Stimulated activated CD8-positive, alpha-beta memory T cell treated with anti-CD3 and anti-CD28 coated beads, Interleukin-15, amount 100 ng/mL, for 48 hours (primary cell): ENCODE measurements around the gene RIMOC1.
A peak's percentile ranks its signal among the peaks of the same experiment; 100 is the strongest.
"Not testable (repeated sequence)": the region's sequence is repeated elsewhere in the genome, so short reads cannot be mapped to it uniquely, and the experiment has no call there.

Experiments
- DNase-seq, 2 donors: peaks; one replicate each; pipeline ENCODE4 v3.0.0-alpha.2; 2020; ENCODE audit warnings: low read depth in 2 of 2

Gene RIMOC1

DNA sequence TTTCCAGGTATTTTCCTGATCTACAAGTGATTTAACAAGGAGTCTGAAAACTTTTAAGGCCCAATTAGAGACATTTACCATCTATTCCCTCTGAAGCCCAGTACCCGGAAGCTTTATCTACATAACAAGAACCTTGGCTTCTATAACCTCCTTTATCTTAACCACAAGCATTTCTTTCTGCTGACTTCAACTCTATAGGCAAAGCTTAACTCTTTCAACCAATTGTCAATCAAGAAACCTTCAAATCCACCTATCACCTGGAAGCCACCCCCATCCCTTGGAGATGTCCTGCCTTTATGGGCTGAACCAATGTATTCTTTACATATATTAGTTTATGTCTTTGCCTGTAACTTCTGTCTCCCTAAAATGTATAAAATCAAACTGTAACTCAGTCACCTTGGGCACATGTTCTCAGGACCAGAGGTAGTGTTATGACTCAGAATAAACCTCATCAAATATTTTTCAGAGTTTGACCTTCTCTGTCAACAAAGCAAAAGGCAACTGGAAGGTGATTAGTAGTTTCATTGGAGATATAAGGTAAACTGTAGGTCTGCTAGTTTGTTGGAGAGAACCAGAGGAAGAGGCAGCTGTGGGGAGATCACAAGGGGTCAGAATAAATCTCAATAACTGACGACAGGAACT lies 13.0 kb upstream of the RIMOC1 start:
- no peak for DNase-seq

- DNase-seq: no peak
These were observed 12.1 kb upstream of the RIMOC1 start for GRCh38 chr5:41892031-41892430.

GRCh38 chr5:41893074-41893851 lies 10.9 kb upstream of the RIMOC1 start:
- DNase-seq: no peak

DNA sequence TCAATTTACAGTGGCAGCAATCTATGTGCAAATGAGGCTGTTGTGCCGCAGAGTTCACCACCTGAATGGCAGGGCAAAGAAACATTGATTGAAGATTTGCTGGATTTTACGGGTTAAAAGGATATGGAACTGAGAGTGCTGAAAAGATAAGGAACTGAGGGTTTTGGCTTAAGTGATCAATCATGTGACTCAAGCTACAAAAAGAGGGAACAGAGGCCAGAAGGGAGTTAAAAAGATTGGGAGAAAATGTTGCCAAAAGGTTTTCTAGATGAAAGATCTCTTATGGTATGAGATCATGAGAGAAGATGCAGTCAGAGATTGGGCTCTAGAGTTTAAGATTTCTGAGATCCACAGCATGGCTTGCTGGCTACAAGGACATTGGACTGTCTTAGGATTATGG lies 7.9 kb upstream of the RIMOC1 start:
- DNase-seq: no peak

- no peak for DNase-seq
These were observed 707 bp upstream of the RIMOC1 start for GRCh38 chr5:41903382-41903891.

- DNase-seq: no peak
These were observed 2.0 kb downstream of the RIMOC1 start for GRCh38 chr5:41906151-41906550.

DNA sequence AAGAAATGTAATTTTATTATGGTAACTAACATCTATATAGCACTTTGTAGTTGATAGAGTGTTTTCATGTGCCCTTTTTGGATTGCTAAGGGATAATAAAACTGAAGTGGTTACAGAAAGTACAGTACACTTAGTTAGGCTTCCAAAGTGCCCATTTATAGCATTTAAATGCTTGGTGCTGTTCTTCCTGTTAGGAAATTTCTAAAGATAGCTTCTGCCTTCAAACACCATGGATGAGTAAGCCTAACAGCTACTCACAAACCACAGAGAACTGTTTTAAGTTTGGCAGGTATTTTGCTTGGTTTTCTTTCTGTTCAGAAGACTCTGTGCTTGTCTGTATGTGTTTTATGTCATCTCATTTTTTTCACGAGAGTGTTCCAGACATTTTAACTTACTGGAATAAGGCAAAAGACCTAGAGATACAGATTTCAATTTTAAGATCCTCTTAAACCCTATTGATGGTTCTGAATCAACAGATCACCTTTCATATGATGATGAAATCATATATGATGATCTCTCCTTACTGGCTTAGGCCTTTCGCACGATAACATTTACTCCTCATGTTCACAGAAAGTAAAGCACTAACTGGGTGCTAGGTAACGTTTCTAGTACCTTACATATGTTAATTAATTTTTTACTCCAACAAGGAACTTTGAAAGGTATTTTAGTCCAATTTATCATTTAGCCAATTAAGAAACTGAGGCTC lies 4.4 kb downstream of the RIMOC1 start:
- DNase-seq: no peak

DNA sequence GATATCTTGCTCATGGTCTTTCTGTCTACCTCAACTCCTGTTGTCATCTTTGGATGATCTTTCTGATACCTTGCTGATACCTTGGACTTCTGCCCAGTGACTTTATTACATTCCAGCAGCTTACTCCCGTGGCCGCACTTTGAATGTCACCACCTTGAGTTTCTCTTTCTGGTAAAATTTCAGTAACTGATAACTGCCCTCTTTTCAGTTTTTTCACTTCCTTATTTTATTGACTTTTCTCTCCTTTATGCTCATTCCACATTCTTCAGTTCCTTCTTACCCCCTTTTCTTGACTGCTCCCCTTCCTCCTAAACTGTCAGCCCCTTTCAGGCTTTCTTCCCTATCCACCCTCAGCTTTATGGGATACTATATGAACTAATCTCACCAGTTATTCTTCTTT lies 14.0 kb downstream of the RIMOC1 start:
- no peak for DNase-seq

- DNase-seq: no peak
These were observed 17.0 kb downstream of the RIMOC1 start for GRCh38 chr5:41921166-41921565.

GRCh38 chr5:41921874-41922273 lies 17.7 kb downstream of the RIMOC1 start:
- no peak for DNase-seq

- no peak for DNase-seq
These were observed 20.4 kb downstream of the RIMOC1 start for GRCh38 chr5:41924526-41924871.

GRCh38 chr5:41924872-41925554 lies 20.9 kb downstream of the RIMOC1 start, which contains the start of gene FBXO4:
TSS of gene FBXO4 (plus strand) at chr5:41925281. CDS start at chr5:41925310, 29 bp downstream.
- DNase-seq: peak; percentile 85

- DNase-seq: peak in 1 of 2 donors; percentile 15
These were observed 21.4 kb downstream of the RIMOC1 start for GRCh38 chr5:41925555-41925951.

DNA sequence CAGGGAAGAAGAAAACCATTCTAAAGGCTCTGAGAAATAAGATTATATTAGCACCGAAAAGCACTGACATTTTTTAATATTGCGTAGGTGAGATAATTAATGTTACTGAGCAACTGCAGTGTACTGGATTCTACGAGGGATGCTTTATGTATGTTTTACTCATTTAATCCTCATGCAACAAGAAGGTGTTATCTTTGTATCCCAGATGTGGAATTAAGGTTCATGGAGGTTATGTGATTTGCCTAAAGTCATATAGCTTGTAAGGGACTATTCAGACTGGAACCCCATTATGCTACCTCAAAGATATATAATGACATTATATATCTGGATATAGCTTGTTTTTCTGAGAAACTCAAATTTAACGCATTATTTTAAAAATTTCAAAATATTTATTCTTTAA lies 23.5 kb downstream of the RIMOC1 start:
- no peak for DNase-seq

DNA sequence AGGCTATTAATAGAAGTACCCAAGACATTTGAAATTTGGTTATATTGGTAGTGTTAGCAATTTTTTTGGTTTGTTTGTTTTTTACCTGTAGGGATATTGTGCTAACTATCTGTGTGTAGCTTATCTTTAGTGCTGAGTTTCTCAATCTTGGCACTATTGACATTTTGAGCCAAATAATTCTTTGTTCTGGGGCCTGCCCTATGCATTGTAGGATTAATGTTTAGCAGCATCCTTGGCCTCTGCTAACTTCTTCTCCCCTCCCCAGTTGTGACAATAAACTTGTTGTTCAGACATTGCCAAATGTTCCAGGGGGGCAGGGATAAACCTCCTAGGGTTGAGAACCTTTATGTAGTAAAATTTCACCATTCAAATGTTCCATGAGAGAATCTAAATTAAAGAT lies 24.9 kb downstream of the RIMOC1 start:
- no peak for DNase-seq

DNA sequence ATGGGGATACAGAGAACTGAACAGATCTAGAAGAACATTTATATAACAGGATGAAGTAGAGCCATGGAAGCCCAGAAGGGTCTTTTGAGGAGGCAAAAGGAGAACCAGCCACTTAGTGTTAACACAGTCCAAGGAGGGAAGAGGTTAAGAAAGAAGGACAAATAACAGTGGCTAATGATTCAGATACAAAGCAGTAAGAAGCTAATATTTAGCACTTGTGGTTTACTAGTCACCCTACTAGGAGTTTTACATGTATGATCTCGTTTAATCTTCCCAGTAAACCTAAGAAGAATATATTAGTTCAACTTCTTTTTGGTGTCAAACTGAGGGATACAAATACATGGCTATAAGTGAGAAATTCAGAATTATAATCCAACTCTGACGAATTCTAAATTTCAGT lies 28.6 kb downstream of the RIMOC1 start:
- no peak for DNase-seq

DNA sequence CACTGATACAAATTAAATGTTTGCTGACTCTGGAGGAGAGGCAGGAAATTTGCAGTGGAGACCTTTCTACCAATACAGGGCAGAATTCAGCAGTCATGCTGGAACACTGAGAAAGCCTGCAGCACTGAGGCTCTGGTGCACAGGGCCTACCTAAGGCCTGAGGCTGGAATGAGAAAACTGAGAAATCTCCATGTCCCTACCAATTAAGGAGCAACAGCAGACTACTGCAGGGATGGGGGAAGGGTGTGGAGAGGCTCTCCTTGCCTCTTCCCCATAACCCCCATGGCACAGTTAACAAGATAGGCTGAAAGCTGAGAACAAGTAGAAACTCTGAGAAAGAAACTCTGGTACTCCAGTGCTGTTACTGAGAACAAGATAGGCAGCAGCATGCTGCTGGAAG lies 31.4 kb downstream of the RIMOC1 start:
- no peak for DNase-seq

DNA sequence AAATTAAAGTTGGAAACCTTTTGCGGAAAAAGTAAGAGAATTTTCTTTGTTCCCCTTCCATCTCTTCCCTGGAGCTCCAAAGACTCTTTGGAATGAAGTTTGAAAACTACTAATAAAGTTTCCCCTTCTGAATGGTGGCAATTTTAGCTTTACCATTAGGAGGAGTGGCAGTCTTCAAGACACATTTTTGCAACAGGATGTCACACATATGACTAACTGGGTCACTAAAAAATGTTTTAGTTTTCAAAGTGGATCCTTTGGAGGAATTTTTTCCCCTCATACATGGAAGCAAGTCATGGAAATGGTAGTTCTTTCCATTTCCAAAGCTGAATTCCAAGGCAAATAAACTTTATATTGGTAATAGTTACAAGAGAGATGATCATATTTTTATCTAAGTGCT lies 36.5 kb downstream of the RIMOC1 start:
- no peak for DNase-seq

GRCh38 chr5:41945332-41945955 lies 41.3 kb downstream of the RIMOC1 start:
- DNase-seq: not testable (repeated sequence)

GRCh38 chr5:41951224-41951623 lies 47.1 kb downstream of the RIMOC1 start:
- DNase-seq: no peak
